SK-N-MC (cell line): Measurements from ENCODE around the gene SPTB.

Experiments
- DNase-seq: peaks from one replicate; pipeline ENCODE4 v3.0.0-alpha.2; 2011; ENCODE audit warnings: low read depth, low spot score
- H3K27ac ChIP-seq: fragments of 200-600 bp; sonication (generic); 2 replicates; pipeline ENCODE4 v1.5.1; 2016; ENCODE audit warnings: mixed run types
- H3K36me3 ChIP-seq: fragments of 200-600 bp; sonication (generic); 2 replicates; pipeline ENCODE4 v1.6.1; 2017; ENCODE audit warnings: antibody characterized with exemption, low read length, mixed read lengths; ENCODE audit not compliant: insufficient read depth
- H3K4me3 ChIP-seq: fragments of 200-600 bp; sonication (generic); 2 replicates; pipeline ENCODE4 v1.5.1; 2016
- H3K9ac ChIP-seq: fragments of 200-600 bp; sonication (generic); 2 replicates; pipeline ENCODE4 v1.8.0; 2017; ENCODE audit warnings: mixed run types, mixed read lengths; ENCODE audit not compliant: insufficient read length
- H3K9me3 ChIP-seq: fragments of 200-600 bp; sonication (generic); 2 replicates; pipeline ENCODE4 v1.6.1; 2017; ENCODE audit warnings: low read depth, mild to moderate bottlenecking, antibody characterized with exemption, low read length, moderate library complexity, mixed read lengths
- EZH2 ChIP-seq: fragments of 200-600 bp; sonication (generic); IDR thresholded peaks from one replicate; pipeline ENCODE4 v1.6.1; 2017; ENCODE audit warnings: antibody characterized with exemption
- FOXP2 ChIP-seq: optimal IDR thresholded peaks from 2 replicates; pipeline ENCODE3; 2011; ENCODE audit warnings: mild to moderate bottlenecking, moderate library complexity; ENCODE audit not compliant: insufficient read depth; ENCODE audit errors: extremely low read length, control extremely low read depth
- POLR2AphosphoS5 ChIP-seq: IDR thresholded peaks from 2 replicates; pipeline ENCODE4 v1.6.1; 2012; ENCODE audit warnings: mild to moderate bottlenecking, low read depth, low read length, borderline replicate concordance

SPTB gene

GRCh38 chr14:64878837-64879634, 671 bp downstream of the SPTB start:
- Histone ChIP-seq H3K9me3 (no peaks in the 10 kb centered on the region), H3K36me3 (no peaks in the 10 kb centered on the region), H3K27ac (no peak overlapping the region), H3K4me3 (peak overlapping the region; percentile 93), H3K9ac (no peak overlapping the region)
- no peak for DNase-seq
- no peak for TF ChIP-seq EZH2
- no peak for TF ChIP-seq FOXP2
- no peak for TF ChIP-seq POLR2AphosphoS5

GRCh38 chr14:64877846-64878245, 1.9 kb downstream of the SPTB start:
- Histone ChIP-seq H3K9ac (no peak overlapping the region), H3K9me3 (no peaks in the 10 kb centered on the region), H3K36me3 (no peaks in the 10 kb centered on the region), H3K27ac (no peak overlapping the region), H3K4me3 (no peak overlapping the region)
- DNase-seq, result no peak
- TF ChIP-seq EZH2 (no peak), FOXP2 (no peak), POLR2AphosphoS5 (no peak)

GRCh38 chr14:64875350-64875749, 4.4 kb downstream of the SPTB start:
- no peak overlapping the region for H3K9ac ChIP-seq
- no peaks in the 10 kb centered on the region for H3K9me3 ChIP-seq
- no peaks in the 10 kb centered on the region for H3K36me3 ChIP-seq
- H3K27ac ChIP-seq, result no peak overlapping the region
- no peak overlapping the region for H3K4me3 ChIP-seq
- no peak for TF ChIP-seq POLR2AphosphoS5
- no peak for DNase-seq

GRCh38 chr14:64873506-64874219, 6.0 kb downstream of the SPTB start:
- DNase-seq, result no peak
- Histone ChIP-seq H3K36me3 (no peaks in the 10 kb centered on the region), H3K4me3 (no peak overlapping the region), H3K27ac (no peak overlapping the region), H3K9me3 (no peaks in the 10 kb centered on the region), H3K9ac (no peak overlapping the region)
- TF ChIP-seq FOXP2 (no peak), EZH2 (no peak), POLR2AphosphoS5 (no peak)

GRCh38 chr14:64871344-64871743, 8.4 kb downstream of the SPTB start:
- Histone ChIP-seq H3K9ac (no peak overlapping the region), H3K4me3 (no peak overlapping the region), H3K27ac (no peak overlapping the region), H3K36me3 (no peaks in the 10 kb centered on the region), H3K9me3 (no peaks in the 10 kb centered on the region)
- DNase-seq, result no peak
- TF ChIP-seq FOXP2, result no peak
- TF ChIP-seq POLR2AphosphoS5, result no peak
- TF ChIP-seq EZH2, result no peak

- Histone ChIP-seq H3K9ac (peak overlapping the region; percentile 8), H3K9me3 (no peaks in the 10 kb centered on the region), H3K36me3 (no peaks in the 10 kb centered on the region), H3K27ac (no peak overlapping the region), H3K4me3 (no peak overlapping the region)
- no peak for TF ChIP-seq POLR2AphosphoS5
- DNase-seq, result no peak
Observed at GRCh38 chr14:64870160-64870559, 9.5 kb downstream of the SPTB start.

GRCh38 chr14:64868841-64869240, 10.9 kb downstream of the SPTB start:
- Histone ChIP-seq H3K27ac (no peak overlapping the region), H3K9me3 (no peaks in the 10 kb centered on the region), H3K4me3 (no peak overlapping the region), H3K36me3 (no peaks in the 10 kb centered on the region), H3K9ac (no peak overlapping the region)
- no peak for DNase-seq
- TF ChIP-seq FOXP2, result no peak
- TF ChIP-seq POLR2AphosphoS5, result no peak
- no peak for TF ChIP-seq EZH2

- no peak for DNase-seq
- no peaks in the 10 kb centered on the region for H3K9me3 ChIP-seq
- TF ChIP-seq POLR2AphosphoS5 (no peak), EZH2 (no peak)
- no peaks in the 10 kb centered on the region for H3K36me3 ChIP-seq
- no peak overlapping the region for H3K9ac ChIP-seq
- no peak overlapping the region for H3K27ac ChIP-seq
- H3K4me3 ChIP-seq, result no peak overlapping the region
Observed at GRCh38 chr14:64868379-64868778, 11.3 kb downstream of the SPTB start.

GRCh38 chr14:64867182-64867581, 12.5 kb downstream of the SPTB start:
- H3K36me3 ChIP-seq, result no peaks in the 10 kb centered on the region
- TF ChIP-seq POLR2AphosphoS5, result no peak
- no peak for TF ChIP-seq FOXP2
- no peak for TF ChIP-seq EZH2
- DNase-seq, result no peak
- no peak overlapping the region for H3K27ac ChIP-seq
- H3K9ac ChIP-seq, result no peak overlapping the region
- H3K9me3 ChIP-seq, result no peaks in the 10 kb centered on the region
- no peak overlapping the region for H3K4me3 ChIP-seq
